LoVo (cell line): ENCODE results near the gene TAPBP.
"Not testable (repeated sequence)": the region's sequence is repeated elsewhere in the genome, so short reads cannot be mapped to it uniquely, and the experiment has no call there.

Experiments
- DNase-seq: peaks from one replicate; pipeline ENCODE4 v3.0.0-alpha.2; 2016; ENCODE audit warnings: low spot score

The TAPBP gene

DNA sequence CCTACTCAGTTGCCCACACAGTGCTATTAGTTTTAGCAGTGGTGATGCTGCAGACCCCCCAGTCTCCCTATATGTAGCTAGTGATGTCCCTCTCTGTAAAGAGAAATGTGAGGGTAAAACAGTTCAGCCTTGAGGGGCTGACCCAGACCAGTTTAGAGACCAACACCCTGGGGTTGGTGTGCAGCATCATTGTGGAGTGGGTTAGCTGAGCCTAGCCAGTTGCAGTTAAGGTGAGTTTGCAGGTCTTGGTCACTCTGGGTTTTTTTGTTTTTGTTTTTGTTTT lies 37.4 kb downstream of the TAPBP start:
- no peak for DNase-seq

DNA sequence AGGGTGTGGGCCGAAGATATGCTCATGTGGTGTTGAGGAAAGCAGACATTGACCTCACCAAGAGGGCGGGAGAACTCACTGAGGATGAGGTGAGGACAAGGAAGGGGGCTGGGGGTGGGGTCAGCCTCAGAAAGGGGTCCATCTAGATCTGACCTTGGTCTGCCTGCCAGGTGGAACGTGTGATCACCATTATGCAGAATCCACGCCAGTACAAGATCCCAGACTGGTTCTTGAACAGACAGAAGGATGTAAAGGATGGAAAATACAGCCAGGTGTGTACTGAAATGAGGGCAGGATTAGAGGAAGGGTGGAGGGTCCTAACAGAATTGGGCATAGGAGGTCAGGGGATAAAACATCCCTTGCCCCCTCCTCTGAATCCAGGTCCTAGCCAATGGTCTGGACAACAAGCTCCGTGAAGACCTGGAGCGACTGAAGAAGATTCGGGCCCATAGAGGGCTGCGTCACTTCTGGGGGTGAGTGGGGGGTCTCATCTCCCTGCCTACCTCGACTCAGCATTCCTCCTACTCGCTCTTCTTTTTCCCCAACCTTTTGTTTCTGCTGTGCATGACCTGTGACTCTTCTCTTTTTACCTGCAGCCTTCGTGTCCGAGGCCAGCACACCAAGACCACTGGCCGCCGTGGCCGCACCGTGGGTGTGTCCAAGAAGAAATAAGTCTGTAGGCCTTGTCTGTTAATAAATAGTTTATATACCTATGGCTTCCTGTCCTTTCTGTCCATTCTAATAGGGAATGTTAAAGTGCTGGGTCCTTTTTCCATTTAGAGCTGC lies 37.9 kb downstream of the TAPBP start:
- DNase-seq, result not testable (repeated sequence)

GRCh38 chr6:33273924-33274902 lies 39.7 kb downstream of the TAPBP start:
- no peak for DNase-seq

GRCh38 chr6:33273129-33273923 lies 40.6 kb downstream of the TAPBP start:
- no peak for DNase-seq

GRCh38 chr6:33272275-33273128 lies 41.4 kb downstream of the TAPBP start:
- no peak for DNase-seq

- peak; percentile 98 for DNase-seq
These were observed 42.2 kb downstream of the TAPBP start, which contains the start of the genes RPS18 and VPS52 for GRCh38 chr6:33271468-33272274. TSS of gene RPS18 (plus strand) at chr6:33272075. CDS start at chr6:33272120, 45 bp downstream. TSS of gene VPS52 (minus strand) at chr6:33271876. CDS start at chr6:33271675, 201 bp downstream.

DNA sequence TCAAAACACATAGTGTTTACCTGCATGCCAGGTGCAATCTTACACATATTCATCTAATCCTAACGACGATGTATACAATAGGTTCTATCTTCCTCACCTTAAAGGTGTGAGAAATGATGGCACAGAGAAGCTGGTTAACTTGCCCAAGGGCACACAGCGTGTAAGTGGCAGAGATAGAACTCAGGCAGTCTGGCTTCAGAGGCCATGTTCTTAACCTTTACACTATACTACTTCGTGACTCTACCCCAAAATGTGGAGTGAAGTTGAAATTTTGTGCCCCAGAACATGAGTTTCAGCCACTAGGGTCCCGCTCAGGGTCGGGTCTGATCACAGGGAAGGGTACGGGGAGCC lies 42.8 kb downstream of the TAPBP start:
- DNase-seq, result no peak

DNA sequence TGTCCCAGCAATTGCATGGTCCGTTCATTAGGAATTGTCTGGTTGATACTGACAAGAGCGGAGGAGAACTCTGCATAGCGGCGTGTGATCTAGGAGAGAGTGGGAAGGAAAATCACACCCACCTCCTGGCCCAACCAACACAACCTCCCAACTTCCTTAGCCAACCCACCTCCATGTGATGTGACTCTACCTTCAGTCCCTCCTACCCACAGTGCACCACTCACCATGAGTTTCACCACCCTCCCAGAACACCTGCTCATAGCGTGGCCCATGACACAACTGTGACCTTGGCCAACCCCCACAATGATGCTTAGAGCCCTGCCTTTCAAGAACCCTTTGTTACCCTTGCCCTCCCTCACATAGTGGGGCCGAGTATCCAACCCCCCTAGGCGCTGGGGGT lies 49.9 kb downstream of the TAPBP start:
- DNase-seq, result no peak

DNA sequence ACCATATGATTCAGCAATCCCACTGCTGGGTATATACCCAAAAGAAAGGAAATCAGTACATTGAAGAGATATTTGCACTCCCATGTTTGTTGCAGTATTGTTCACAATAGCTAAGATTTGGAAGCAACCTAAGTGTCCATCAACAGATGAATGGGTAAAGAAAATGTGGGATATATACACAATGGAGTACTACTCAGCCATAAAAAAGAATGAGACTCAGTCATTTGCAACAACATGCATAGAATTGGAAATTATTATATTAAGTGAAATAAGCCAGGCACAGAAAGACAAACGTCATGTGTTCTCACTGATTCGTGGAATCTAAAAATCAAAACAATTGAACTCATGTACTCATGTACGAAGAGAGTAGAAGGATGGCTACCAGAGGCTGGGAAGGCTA lies 51.4 kb downstream of the TAPBP start:
- not testable (repeated sequence) for DNase-seq

DNA sequence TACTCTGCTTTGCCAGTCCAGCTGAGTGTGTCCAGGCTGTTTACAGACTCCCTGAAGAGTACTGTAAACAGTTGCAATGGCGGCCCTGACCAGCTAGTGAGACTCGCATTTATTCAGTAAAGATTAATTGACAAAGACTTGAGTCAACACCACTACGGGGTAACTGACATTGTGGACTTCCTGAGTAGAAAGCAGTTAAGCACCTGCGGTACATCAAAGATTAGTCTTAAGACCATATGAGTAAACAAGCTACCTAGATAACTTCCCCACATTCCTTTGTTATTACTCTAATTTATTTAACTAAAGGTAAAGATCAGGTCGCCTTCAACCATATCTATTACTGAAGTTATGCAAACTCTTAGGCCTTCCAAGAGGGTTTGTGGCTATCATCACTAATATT lies 54.8 kb downstream of the TAPBP start:
- no peak for DNase-seq

DNA sequence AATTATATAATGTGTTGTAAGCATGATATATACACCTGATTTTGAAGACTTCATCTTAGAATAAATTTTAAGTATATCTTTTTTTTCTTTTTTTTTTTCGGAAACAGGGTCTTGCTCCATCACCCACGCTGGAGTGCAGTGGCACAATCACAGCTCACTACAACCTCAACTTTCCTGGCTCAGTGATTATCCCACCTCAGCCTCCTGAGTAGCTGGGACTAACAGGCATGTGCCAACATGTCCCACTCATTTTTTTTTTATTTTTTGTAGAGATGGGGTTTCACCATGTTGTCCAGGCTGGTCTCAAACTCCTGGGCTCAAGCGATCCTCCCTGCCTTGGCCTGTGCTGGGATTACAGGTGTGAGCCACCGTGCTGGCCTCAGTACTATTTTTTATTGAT lies 59.3 kb downstream of the TAPBP start:
- no peak for DNase-seq

DNA sequence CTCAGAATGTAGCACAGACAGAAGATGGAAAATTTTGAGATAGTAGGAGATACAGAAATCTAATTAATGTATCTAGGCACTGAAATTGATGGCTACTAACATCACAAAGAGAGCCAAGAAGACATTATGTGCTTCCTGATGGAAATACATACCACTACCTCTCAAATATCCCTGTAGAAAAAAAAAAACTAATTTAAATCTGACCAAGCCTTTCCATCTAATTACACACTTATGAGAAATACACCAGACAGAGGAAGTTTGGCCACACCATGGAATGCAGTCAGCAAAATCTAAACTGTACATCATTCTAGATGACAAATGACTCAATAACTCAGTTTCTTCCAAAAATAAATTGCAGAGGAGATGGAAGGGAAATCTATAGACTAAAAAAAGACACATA lies 61.1 kb downstream of the TAPBP start:
- DNase-seq, result no peak

DNA sequence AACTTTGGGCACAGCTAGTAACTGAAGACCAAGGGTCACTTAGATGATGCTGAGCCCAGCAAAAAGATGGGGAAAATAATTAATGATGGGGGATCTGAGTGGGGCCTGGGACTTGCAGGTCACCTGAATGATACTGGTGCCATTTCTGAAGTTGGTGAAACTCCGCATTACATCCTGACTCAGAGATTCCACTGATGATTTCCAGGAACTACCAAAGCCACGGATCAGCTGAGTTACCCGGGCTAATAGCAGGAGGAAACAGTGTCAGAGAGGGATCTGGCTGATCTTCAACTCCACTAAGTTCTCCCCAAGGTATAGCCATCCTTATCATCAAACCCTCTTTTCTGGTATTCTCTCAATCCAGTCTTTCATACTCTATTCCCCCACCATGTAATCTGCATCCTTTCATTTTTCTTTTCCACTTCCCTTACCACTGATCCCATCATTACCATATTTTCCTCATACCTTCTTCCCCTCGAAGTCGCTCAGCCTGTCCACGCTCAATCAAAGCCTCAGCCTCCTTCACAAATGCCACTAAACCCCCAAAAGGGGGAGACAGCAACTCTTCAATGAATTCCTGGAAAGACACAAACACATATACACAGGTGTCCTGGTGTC lies 62.4 kb downstream of the TAPBP start:
- DNase-seq, result no peak

GRCh38 chr6:33250731-33251130 lies 63.1 kb downstream of the TAPBP start:
- no peak for DNase-seq

DNA sequence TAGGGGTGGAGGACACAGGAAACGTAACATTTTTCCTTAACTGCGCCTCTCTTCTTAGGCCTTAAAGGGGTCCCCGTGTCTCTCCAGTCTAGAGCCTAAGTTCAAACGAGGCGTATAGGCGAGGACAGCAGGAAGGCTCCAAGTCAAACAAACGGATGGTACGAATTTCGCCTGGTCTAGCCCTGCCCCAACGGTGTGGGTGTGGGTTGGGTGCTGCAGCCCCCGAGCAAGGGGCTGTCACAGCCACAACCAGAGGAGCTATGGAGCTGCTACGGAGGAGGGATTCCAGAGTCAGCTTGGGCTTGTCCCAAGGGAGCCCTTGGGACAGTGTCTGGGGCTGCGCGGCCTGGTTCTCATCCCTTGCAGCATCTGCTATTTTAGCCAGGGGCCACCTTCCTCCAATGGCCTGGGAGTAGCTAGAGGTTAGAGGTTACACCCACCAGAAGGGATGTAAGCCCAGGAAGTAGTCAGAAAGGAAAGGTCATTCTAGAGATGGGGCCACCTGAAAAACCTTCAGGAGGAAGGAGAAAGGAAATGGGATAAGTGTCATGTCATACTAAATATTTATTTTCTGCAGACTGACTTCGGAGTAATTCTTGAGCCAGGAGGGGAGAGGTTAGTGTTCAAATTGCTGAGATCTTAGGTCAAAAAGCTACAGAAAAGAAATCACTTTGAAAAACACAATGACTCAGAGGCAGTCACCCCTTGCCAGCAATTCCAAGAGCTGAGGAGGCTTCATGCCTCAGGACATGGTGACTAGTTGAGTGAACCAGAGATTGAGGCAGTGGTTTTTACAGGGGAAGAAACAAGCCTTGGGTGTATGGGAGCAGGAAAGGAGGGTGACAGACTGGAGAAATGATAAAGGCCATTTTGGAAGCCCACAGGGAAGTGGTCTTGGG lies 63.9 kb downstream of the TAPBP start:
- no peak for DNase-seq
